K562 (cell line): Measurements from ENCODE around the gene STT3B. TPM values are rescaled to one million over a fixed set of nuclear protein-coding genes. Genes with fewer than 3 reads are reported as not detected.

Experiments used
- ATAC-seq: fragments of 200-7000 bp; cut with Tn5 transposase; 3 replicates; pipeline ENCODE4 v1.9.1; 2020; ENCODE audit warnings: moderate library complexity
- BruUV-seq: library from RNA; stranded (reverse); fragments of 400-500 nt; replicated peaks from 2 replicates; lab custom pipeline; 2021; lab: Mats Ljungman, UMichigan
- CTCF ChIA-PET: fragments of 300-600 bp; formaldehyde crosslinking; extraction: SDS; loops from one replicate; lab custom pipeline; 2021; ENCODE audit warnings: low intra/inter-chr PET ratio; lab: Yijun Ruan, JAX
- POLR2A ChIA-PET: fragments of 300-600, 350-650 bp; sonication (Branson Sonifier 250); formaldehyde crosslinking; extraction: SDS; loops from one replicate; lab custom pipeline; 2021; ENCODE audit warnings: antibody characterized with exemption, inconsistent platforms; lab: Yijun Ruan, JAX
- DNase-seq, 4 experiments: peaks; one replicate each; pipeline versions ENCODE4 v3.0.0 to v3.0.0-alpha.2; 2011 to 2018; ENCODE audit warnings: low spot score in 3 of 4, mixed read lengths in 3 of 4; ENCODE audit errors: extremely low read depth in 1 of 4
- FAIRE-seq: peaks from 2 replicates; lab custom pipeline; 2011; peaks lifted over from hg19 to GRCh38; lab: Jason Lieb, UNC
- H2AFZ ChIP-seq: 2 replicates; pipeline ENCODE4 v1.6.0; 2011; ENCODE audit warnings: low read depth, low read length, control low read depth, inconsistent platforms
- H3K27ac ChIP-seq: fragments of 200-600 bp; 3 replicates; pipeline ENCODE4 v1.8.0; 2011; ENCODE audit warnings: low read depth, mild to moderate bottlenecking, control low read depth, inconsistent platforms, low read length, moderate library complexity, mixed read lengths; ENCODE audit errors: extremely low read depth
- H3K27me3 ChIP-seq, 2 experiments: fragments of 300-600 bp in 1 of 2; 2 replicates in 1 of 2; 3 replicates in 1 of 2; pipeline versions ENCODE4 v1.6.0 to v1.8.0; 2011; ENCODE audit warnings: inconsistent platforms in 2 of 2, low read length in 2 of 2, mild to moderate bottlenecking in 1 of 2, mixed read lengths in 1 of 2, moderate library complexity in 1 of 2; ENCODE audit not compliant: control insufficient read depth in 2 of 2, insufficient read depth in 2 of 2
- H3K36me3 ChIP-seq: fragments of 300-600 bp; 3 replicates; pipeline ENCODE4 v1.8.0; 2011; ENCODE audit warnings: mild to moderate bottlenecking, low read length, inconsistent platforms; ENCODE audit not compliant: control insufficient read depth, insufficient read depth
- H3K4me1 ChIP-seq, 2 experiments: fragments of 200-600 bp in 1 of 2; replicated peaks in 1 of 2; 2 replicates in 1 of 2; 3 replicates in 1 of 2; pipeline versions ENCODE4 v1.5.1 to v1.8.0; 2011; ENCODE audit warnings: inconsistent platforms in 2 of 2, low read length in 2 of 2, mild to moderate bottlenecking in 1 of 2, mixed read lengths in 1 of 2, moderate library complexity in 1 of 2; ENCODE audit not compliant: control insufficient read depth in 2 of 2, insufficient read depth in 2 of 2
- H3K4me2 ChIP-seq: 2 replicates; pipeline ENCODE4 v1.6.1; 2011; ENCODE audit warnings: low read length, control low read depth, inconsistent platforms, mixed read lengths; ENCODE audit not compliant: insufficient read depth
- H3K4me3 ChIP-seq: fragments of 200-600 bp; sonication (generic), shearing (Covaris generic); 2 replicates; pipeline ENCODE4 v1.5.1; 2016; ENCODE audit warnings: control low read depth, inconsistent platforms
- H3K79me2 ChIP-seq: fragments of 200-600 bp; 3 replicates; pipeline ENCODE4 v1.8.0; 2011; ENCODE audit warnings: low read length, inconsistent platforms; ENCODE audit not compliant: control insufficient read depth, insufficient read depth
- H3K9ac ChIP-seq, 2 experiments: 2 replicates each; pipeline versions ENCODE4 v1.6.0 to v1.6.1; 2011; ENCODE audit warnings: low read depth in 2 of 2, low read length in 2 of 2, control low read depth in 1 of 2, inconsistent platforms in 1 of 2, mild to moderate bottlenecking in 1 of 2, mixed read lengths in 1 of 2; ENCODE audit not compliant: insufficient read depth in 1 of 2
- H3K9me1 ChIP-seq: one replicate; pipeline ENCODE4 v1.6.0; 2011; ENCODE audit warnings: inconsistent platforms, mild to moderate bottlenecking, low read length, moderate library complexity; ENCODE audit not compliant: control insufficient read depth, insufficient read depth
- H3K9me3 ChIP-seq: replicated peaks from 2 replicates; pipeline ENCODE4 v1.5.1; 2011; ENCODE audit warnings: low read depth, low read length, inconsistent platforms; ENCODE audit not compliant: control insufficient read depth, insufficient read depth
- H4K20me1 ChIP-seq: replicated peaks from 2 replicates; pipeline ENCODE4 v1.6.1; 2011; ENCODE audit warnings: low read length, inconsistent platforms, mixed read lengths; ENCODE audit not compliant: control insufficient read depth, insufficient read depth
- C11orf30 ChIP-seq: fragments of 450-650 bp; IDR thresholded peaks from 2 replicates; pipeline ENCODE4 v1.6.1; 2016; ENCODE audit warnings: low read depth, mild to moderate bottlenecking
- MAFG ChIP-seq: fragments of 450-650 bp; conservative IDR thresholded peaks from 2 replicates; pipeline ENCODE4 v1.6.1; 2016; ENCODE audit warnings: missing genetic modification characterization, missing compliant biosample characterization
- ZNF316 ChIP-seq: fragments of 450-650 bp; IDR thresholded peaks from 2 replicates; pipeline ENCODE4 v1.6.1; 2016
- WGBS: fragments of 100-300 bp; shearing (Covaris generic); methylation state at CpG from one replicate; pipeline ENCODE4 v1.1.6; 2016; ENCODE audit warnings: low coverage, mixed read lengths; ENCODE audit not compliant: insufficient coverage; ENCODE audit errors: missing lambda C conversion rate; 5-methylcytosine and 5-hydroxymethylcytosine counted together
- in situ Hi-C: fragments of 300-500 bp; cut with MboI; formaldehyde crosslinking; loops from 4 replicates; pipeline ENCODE4 v1.15.0; 2018; ENCODE audit warnings: inconsistent platforms, mixed read lengths
- intact Hi-C: fragments of 100-400 bp; cut with micrococcal nuclease; formaldehyde crosslinking; loops from 2 replicates; pipeline ENCODE4 v1.14.2; 2022
- polyA plus RNA-seq, 8 experiments: library from polyadenylated mRNA; depleted of rRNA in 4 of 8; stranded (reverse) in 5 of 8; unstranded in 3 of 8; fragments of >200 nt; fragmentation: Nextera tagmentation in 2 of 8; fragmentation: Illumina TruSeq in 1 of 8; extraction: Ambion mirVana in 2 of 8; extraction: Trizol in 1 of 8; gene quantifications; 2 replicates each; pipeline versions ENCODE4 v1.2.1 to v1.2.3, GENCODE V29; 2011 to 2014; ENCODE audit warnings: inconsistent platforms in 1 of 8, missing spikeins in 1 of 8
- total RNA-seq, 7 experiments: library from RNA; depleted of rRNA in 6 of 7; stranded (reverse); fragments of >200 nt in 6 of 7; fragmentation: Illumina TruSeq in 2 of 7; extraction: Trizol in 2 of 7; gene quantifications; 2 replicates each; pipeline versions ENCODE4 v1.2.1 to v1.2.3, GENCODE V29; 2011 to 2021; ENCODE audit warnings: low replicate concordance in 1 of 7
- TF ChIP-seq, protein P1 (sequence below): fragments of 250-450 bp; sonication (Bioruptor Pico); IDR thresholded peaks from 2 replicates; pipeline ENCODE4 v1.4.0; 2020

Gene STT3B
- total and polyA plus RNA-seq, 9 of the 15 experiments (the other 6 are each of a cell fraction or from before 2014, with no cell fraction given): 22.4 to 147 (median 100) TPM

DNA sequence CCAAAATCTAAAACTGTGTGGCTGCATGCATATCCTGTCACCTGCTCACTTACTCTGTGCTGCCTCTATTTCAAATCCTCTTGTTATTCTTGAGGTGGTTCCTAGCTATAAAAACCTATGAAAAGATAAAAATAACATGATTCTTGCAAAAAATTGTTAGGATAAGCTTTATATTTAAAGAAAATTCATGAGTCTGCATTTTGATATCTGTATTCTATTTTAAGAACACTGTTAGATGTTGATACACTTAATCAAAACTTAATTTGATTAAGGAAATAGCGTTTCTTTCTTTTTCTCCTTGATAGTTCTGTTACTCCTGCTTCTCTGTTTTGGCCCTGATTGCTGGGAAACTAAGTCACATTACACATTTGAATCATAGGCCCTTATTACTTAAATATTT is 22.5 kb downstream of the STT3B start:
- WGBS: 43% methylated on average over 1 of the region's 1 CpG
- Histone ChIP-seq H3K79me2 (peaks cover 95% of the 10 kb centered on the region), H2AFZ (no peak overlapping the region), H3K9ac (no peak overlapping the region), H3K9me1 (no peaks in the 10 kb centered on the region), H3K4me2 (no peak overlapping the region), H3K36me3 (0 out of 3 replicates have a peak, but pooled peaks cover 2% of the 10 kb centered on the region), H3K4me3 (no peak overlapping the region), H3K27ac (no peak overlapping the region), H3K27me3 (no peaks in the 10 kb centered on the region), H3K4me1 (no peaks in the 10 kb centered on the region), H4K20me1 (no peaks in the 10 kb centered on the region), H3K9me3 (no peaks in the 10 kb centered on the region; the same call in 1 of the 2 replicates)
- in situ Hi-C loops: no loop called here
- ChIA-PET POLR2A (interaction anchor here (0.5 kb wide), 1 partner anchor 22 kb away, joined by 3 read pairs; no protein-coding TSS in a partner anchor), CTCF (no interaction called here)
- ATAC-seq (no peak), FAIRE-seq (no peak), DNase-seq (no peak)
- intact Hi-C loops: no loop called here
- TF ChIP-seq, protein P1, sequence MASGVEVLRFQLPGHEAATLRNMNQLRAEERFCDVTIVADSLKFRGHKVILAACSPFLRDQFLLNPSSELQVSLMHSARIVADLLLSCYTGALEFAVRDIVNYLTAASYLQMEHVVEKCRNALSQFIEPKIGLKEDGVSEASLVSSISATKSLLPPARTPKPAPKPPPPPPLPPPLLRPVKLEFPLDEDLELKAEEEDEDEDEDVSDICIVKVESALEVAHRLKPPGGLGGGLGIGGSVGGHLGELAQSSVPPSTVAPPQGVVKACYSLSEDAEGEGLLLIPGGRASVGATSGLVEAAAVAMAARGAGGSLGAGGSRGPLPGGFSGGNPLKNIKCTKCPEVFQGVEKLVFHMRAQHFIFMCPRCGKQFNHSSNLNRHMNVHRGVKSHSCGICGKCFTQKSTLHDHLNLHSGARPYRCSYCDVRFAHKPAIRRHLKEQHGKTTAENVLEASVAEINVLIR (CRISPR knock-in tag): no peak
- TF ChIP-seq C11orf30 (peak; percentile 55; the same call in 1 of the 2 replicates), MAFG (tag) (0 out of 2 replicates have a peak, but pooled peaks have one; percentile 7), ZNF316 (peak; percentile 70)
- BruUV-seq: no TSS peak
